ENCODE measurements around the gene KRTAP3-1. TPM values are rescaled to one million over a fixed set of nuclear protein-coding genes. Genes with fewer than 3 reads are reported as not detected.

KRTAP3-1 gene
- total RNA-seq, 6 donors from 2014 or later: not detected

- TF ChIP-seq EP300 (IDR thresholded peaks at IDR 0.05) (no peak), POLR2AphosphoS5 (IDR thresholded peaks at IDR 0.05) (no peak)
- 53 to 57% methylated on average over 1 of the region's 1 CpG for WGBS, 2 donors
- Histone ChIP-seq H3K9me3 (no peaks in the 10 kb centered on the region), H3K4me1 (no peaks in the 10 kb centered on the region), H3K4me3 (no peak within 1 kb of the TSS), H3K36me3 (no peaks in the 10 kb centered on the region), H3K27me3 (no peaks in the 10 kb centered on the region), H3K27ac (no peak within 1 kb of the TSS)
- no peak for ATAC-seq (ENCODE audit: low FRiP score in 2 of 2)
- DNase-seq: no peak
These were observed 42.1 kb downstream of the KRTAP3-1 start, which contains the start of gene KRT39 for GRCh38 chr17:40966848-40967247. Gene KRT39 (minus strand): TSS chr17:40966948. CDS start chr17:40966856, 92 bp downstream.

- WGBS, 2 donors: 43 to 56% methylated on average over 1 of the region's 1 CpG
- peak in 5 of 6 experiments; percentile 47 to 69 (median 53) for TF ChIP-seq CTCF (IDR thresholded peaks at IDR 0.05)
- TF ChIP-seq POLR2A (IDR thresholded peaks at IDR 0.05): no peak
- no peaks in the 10 kb centered on the region for H3K36me3 ChIP-seq
- no peaks in the 10 kb centered on the region for H3K27me3 ChIP-seq
- ATAC-seq (ENCODE audit: low FRiP score in 2 of 2) (peak in 1 of 2 donors; percentile 32), DNase-seq (no peak)
- no peak overlapping the region for H3K4me3 ChIP-seq
- H3K4me1 ChIP-seq: peaks cover 0 to 8% (median 2%) of the 10 kb centered on the region in 4 donors
- H3K9me3 ChIP-seq: no peaks in the 10 kb centered on the region
- no peak overlapping the region for H3K27ac ChIP-seq
These were observed 45.1 kb downstream of the KRTAP3-1 start for GRCh38 chr17:40963838-40964237.

- no peak for DNase-seq
- 88 to 90% methylated on average over 4 of the region's 4 CpGs for WGBS, 2 donors
- Histone ChIP-seq H3K36me3 (no peaks in the 10 kb centered on the region), H3K27ac (no peak overlapping the region), H3K27me3 (no peaks in the 10 kb centered on the region), H3K9me3 (no peaks in the 10 kb centered on the region), H3K4me3 (no peak overlapping the region), H3K4me1 (peaks cover 0 to 8% (median 2%) of the 10 kb centered on the region in 4 donors)
- no peak for ATAC-seq (ENCODE audit: low FRiP score in 2 of 2)
- TF ChIP-seq EP300 (IDR thresholded peaks at IDR 0.05) (no peak), CTCF (IDR thresholded peaks at IDR 0.05) (no peak), POLR2A (IDR thresholded peaks at IDR 0.05) (no peak), POLR2AphosphoS5 (IDR thresholded peaks at IDR 0.05) (no peak)
These were observed 46.8 kb downstream of the KRTAP3-1 start for GRCh38 chr17:40962059-40962561.

- no peaks in the 10 kb centered on the region for H3K36me3 ChIP-seq
- H3K27me3 ChIP-seq: no peaks in the 10 kb centered on the region
- DNase-seq (no peak), ATAC-seq (ENCODE audit: low FRiP score in 2 of 2) (no peak)
- H3K27ac ChIP-seq: no peak overlapping the region
- 91 to 95% methylated on average over 1 of the region's 1 CpG for WGBS, 2 donors
- H3K9me3 ChIP-seq: no peaks in the 10 kb centered on the region
- no peak overlapping the region for H3K4me3 ChIP-seq
- no peak for TF ChIP-seq EP300 (IDR thresholded peaks at IDR 0.05)
- TF ChIP-seq CTCF (IDR thresholded peaks at IDR 0.05): no peak
- TF ChIP-seq POLR2A (IDR thresholded peaks at IDR 0.05): no peak
- no peak for TF ChIP-seq POLR2AphosphoS5 (IDR thresholded peaks at IDR 0.05)
- peaks cover 0 to 8% (median 2%) of the 10 kb centered on the region in 4 donors for H3K4me1 ChIP-seq
These were observed 47.3 kb downstream of the KRTAP3-1 start for GRCh38 chr17:40961591-40961990.

GRCh38 chr17:40960144-40960543, 48.8 kb downstream of the KRTAP3-1 start:
- DNase-seq: peak in 1 of 2 donors; percentile 45
- no peaks in the 10 kb centered on the region for H3K36me3 ChIP-seq
- H3K4me3 ChIP-seq: peak overlapping the region in 3 of 4 donors; percentile 7 to 13 (median 11)
- ATAC-seq (ENCODE audit: low FRiP score in 2 of 2): no peak
- no peaks in the 10 kb centered on the region for H3K27me3 ChIP-seq
- TF ChIP-seq POLR2A (IDR thresholded peaks at IDR 0.05) (no peak), EP300 (IDR thresholded peaks at IDR 0.05) (no peak), CTCF (IDR thresholded peaks at IDR 0.05) (no peak), POLR2AphosphoS5 (IDR thresholded peaks at IDR 0.05) (no peak)
- H3K9me3 ChIP-seq: no peaks in the 10 kb centered on the region
- H3K27ac ChIP-seq: no peak overlapping the region
- 43 to 68% methylated on average over 10 of the region's 10 CpGs for WGBS, 2 donors
- peaks cover 0 to 8% (median 2%) of the 10 kb centered on the region in 4 donors for H3K4me1 ChIP-seq

Small RNAs within 50 kb of the gene (small RNA-seq; reads per million reads assigned to genes)
- gene KRTAP3-4P: 0 reads per million in 4 donors

Other genes with a start within 250 kb of the KRTAP3-1 start
- not detected for gene KRT26, start 236.9 kb downstream of the KRTAP3-1 start, total RNA-seq
- gene KRT27, start 226.6 kb downstream of the KRTAP3-1 start, total RNA-seq: 1 to 10 TPM in 1 of 6 donors, under 1 TPM in 3, not detected in 2; 0.24 to 1.4 (median 0.65) TPM
- not detected for gene KRT28, start 209.2 kb downstream of the KRTAP3-1 start, total RNA-seq
- gene KRT10, start 186.5 kb downstream of the KRTAP3-1 start, total RNA-seq: 10 to 100 TPM in 4 of 6 donors, 1 to 10 TPM in 2; 4.2 to 35.0 (median 13.5) TPM
- gene KRT12, start 141.9 kb downstream of the KRTAP3-1 start, total RNA-seq: not detected
- under 1 TPM in 2 of 6 donors, not detected in 4; 0.31 to 0.37 TPM for gene KRT20, start 123.9 kb downstream of the KRTAP3-1 start, total RNA-seq
- gene KRT23, start 71.5 kb downstream of the KRTAP3-1 start, total RNA-seq: 10 to 100 TPM in 1 of 6 donors, 1 to 10 TPM in 4, under 1 TPM in 1; 0.49 to 10.7 (median 3.1) TPM
- not detected for gene KRT39, start 42.2 kb downstream of the KRTAP3-1 start, total RNA-seq
- under 1 TPM in 1 of 6 donors, not detected in 5; 0.24 TPM for gene KRT40, start 24.8 kb downstream of the KRTAP3-1 start, total RNA-seq
- not detected for gene KRTAP3-3, start 15.0 kb downstream of the KRTAP3-1 start, total RNA-seq
- gene KRTAP3-2, start 9.2 kb downstream of the KRTAP3-1 start, total RNA-seq: not detected
- gene KRTAP1-5, start 18.1 kb upstream of the KRTAP3-1 start, total RNA-seq: not detected
- gene KRTAP1-4, start 21.1 kb upstream of the KRTAP3-1 start, total RNA-seq: not detected
- gene KRTAP1-3, start 25.7 kb upstream of the KRTAP3-1 start, total RNA-seq: not detected
- gene KRTAP1-1, start 32.3 kb upstream of the KRTAP3-1 start, total RNA-seq: not detected
- not detected for gene KRTAP2-1, start 38.2 kb upstream of the KRTAP3-1 start, total RNA-seq
- not detected for gene KRTAP2-2, start 46.1 kb upstream of the KRTAP3-1 start, total RNA-seq
- not detected for gene KRTAP2-3, start 51.0 kb upstream of the KRTAP3-1 start, total RNA-seq
- gene KRTAP2-4, start 56.8 kb upstream of the KRTAP3-1 start, total RNA-seq: not detected
- gene KRTAP4-7, start 75.0 kb upstream of the KRTAP3-1 start, total RNA-seq: not detected
- not detected for gene KRTAP4-8, start 89.0 kb upstream of the KRTAP3-1 start, total RNA-seq
- not detected for gene KRTAP4-16, start 93.1 kb upstream of the KRTAP3-1 start, total RNA-seq
- not detected for gene KRTAP4-9, start 96.3 kb upstream of the KRTAP3-1 start, total RNA-seq
- gene KRTAP4-11, start 109.2 kb upstream of the KRTAP3-1 start, total RNA-seq: not detected
- gene KRTAP4-12, start 115.1 kb upstream of the KRTAP3-1 start, total RNA-seq: not detected
- not detected for gene KRTAP4-6, start 131.4 kb upstream of the KRTAP3-1 start, total RNA-seq
- not detected for gene KRTAP4-5, start 140.7 kb upstream of the KRTAP3-1 start, total RNA-seq
- not detected for gene KRTAP4-4, start 151.6 kb upstream of the KRTAP3-1 start, total RNA-seq
- gene KRTAP4-3, start 159.1 kb upstream of the KRTAP3-1 start, total RNA-seq: not detected
- not detected for gene KRTAP4-2, start 169.1 kb upstream of the KRTAP3-1 start, total RNA-seq
- gene KRTAP4-1, start 175.8 kb upstream of the KRTAP3-1 start, total RNA-seq: not detected
- not detected for gene KRTAP9-1, start 180.8 kb upstream of the KRTAP3-1 start, total RNA-seq
- gene KRTAP9-2, start 217.5 kb upstream of the KRTAP3-1 start, total RNA-seq: not detected
- gene KRTAP9-3, start 223.3 kb upstream of the KRTAP3-1 start, total RNA-seq: not detected
- not detected for gene KRTAP9-8, start 228.9 kb upstream of the KRTAP3-1 start, total RNA-seq
- not detected for gene KRTAP9-4, start 240.6 kb upstream of the KRTAP3-1 start, total RNA-seq
- not detected for gene KRTAP9-9, start 246.3 kb upstream of the KRTAP3-1 start, total RNA-seq